Astrocyte of the spinal cord (primary cell): ENCODE data around the gene KREMEN2.

Experiments
- DNase-seq: peaks from one replicate; pipeline ENCODE4 v3.0.0; 2011; ENCODE audit warnings: low read depth, low spot score
- H3K4me3 ChIP-seq: 2 replicates; pipeline ENCODE4 v1.5.1; 2011; ENCODE audit warnings: low read depth, mild to moderate bottlenecking, low read length, moderate library complexity
- in situ Hi-C: cut with HindIII; loops from 2 replicates; pipeline ENCODE4 v1.10.0; 2017; ENCODE audit warnings: low sequenced_read_pairs
- TF ChIP-seq, protein P1 (sequence below): IDR thresholded peaks from 2 replicates; pipeline ENCODE4 v1.5.1; 2012; ENCODE audit warnings: low read depth, mild to moderate bottlenecking, low read length, inconsistent platforms

Gene KREMEN2, protein sequence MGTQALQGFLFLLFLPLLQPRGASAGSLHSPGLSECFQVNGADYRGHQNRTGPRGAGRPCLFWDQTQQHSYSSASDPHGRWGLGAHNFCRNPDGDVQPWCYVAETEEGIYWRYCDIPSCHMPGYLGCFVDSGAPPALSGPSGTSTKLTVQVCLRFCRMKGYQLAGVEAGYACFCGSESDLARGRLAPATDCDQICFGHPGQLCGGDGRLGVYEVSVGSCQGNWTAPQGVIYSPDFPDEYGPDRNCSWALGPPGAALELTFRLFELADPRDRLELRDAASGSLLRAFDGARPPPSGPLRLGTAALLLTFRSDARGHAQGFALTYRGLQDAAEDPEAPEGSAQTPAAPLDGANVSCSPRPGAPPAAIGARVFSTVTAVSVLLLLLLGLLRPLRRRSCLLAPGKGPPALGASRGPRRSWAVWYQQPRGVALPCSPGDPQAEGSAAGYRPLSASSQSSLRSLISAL

DNA sequence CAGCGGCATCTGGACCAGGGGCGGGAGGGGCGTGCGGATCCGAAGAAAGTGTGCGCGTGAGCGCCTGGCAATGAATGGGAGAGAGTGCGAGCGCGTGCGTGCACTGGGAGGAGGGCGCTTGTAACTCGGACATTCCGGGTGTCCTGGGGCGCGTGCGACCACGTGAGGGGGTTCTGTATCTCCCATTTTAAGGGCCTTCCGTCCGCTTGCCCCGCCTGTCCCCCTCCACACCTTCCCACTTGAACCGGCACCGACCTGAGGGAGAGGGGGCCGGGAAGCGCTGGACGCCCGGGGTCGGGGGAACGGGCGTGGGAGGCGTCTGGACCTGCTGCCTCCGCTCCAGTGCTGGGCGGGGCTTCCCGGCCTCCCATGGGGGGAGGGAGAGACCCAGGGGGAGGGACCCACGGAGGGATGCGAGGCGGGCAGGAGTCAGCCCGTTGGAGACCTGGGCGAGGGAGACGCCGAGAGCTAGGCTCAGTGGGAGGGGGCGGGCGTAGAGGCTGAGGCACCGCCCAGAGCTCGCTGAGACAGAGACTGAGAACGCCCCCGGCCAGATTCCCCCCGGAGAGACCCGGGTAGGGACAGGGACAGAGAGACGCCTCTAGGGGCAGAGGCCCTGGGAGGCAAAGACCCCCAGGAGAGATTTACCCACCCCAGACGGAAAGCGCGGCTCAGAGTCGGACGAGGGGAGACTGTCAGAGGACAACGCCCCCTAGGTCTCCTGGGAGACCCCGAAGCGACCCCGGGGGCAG, at the start of gene KREMEN2:
KREMEN2 (plus strand) TSS at position 553 of the 752 bp plus-strand sequence. CDS start 246 bp downstream, outside the sequence.
- DNase-seq = no peak
- H3K4me3 ChIP-seq = peak within 1 kb of the TSS; percentile 3
- TF ChIP-seq, protein P1, sequence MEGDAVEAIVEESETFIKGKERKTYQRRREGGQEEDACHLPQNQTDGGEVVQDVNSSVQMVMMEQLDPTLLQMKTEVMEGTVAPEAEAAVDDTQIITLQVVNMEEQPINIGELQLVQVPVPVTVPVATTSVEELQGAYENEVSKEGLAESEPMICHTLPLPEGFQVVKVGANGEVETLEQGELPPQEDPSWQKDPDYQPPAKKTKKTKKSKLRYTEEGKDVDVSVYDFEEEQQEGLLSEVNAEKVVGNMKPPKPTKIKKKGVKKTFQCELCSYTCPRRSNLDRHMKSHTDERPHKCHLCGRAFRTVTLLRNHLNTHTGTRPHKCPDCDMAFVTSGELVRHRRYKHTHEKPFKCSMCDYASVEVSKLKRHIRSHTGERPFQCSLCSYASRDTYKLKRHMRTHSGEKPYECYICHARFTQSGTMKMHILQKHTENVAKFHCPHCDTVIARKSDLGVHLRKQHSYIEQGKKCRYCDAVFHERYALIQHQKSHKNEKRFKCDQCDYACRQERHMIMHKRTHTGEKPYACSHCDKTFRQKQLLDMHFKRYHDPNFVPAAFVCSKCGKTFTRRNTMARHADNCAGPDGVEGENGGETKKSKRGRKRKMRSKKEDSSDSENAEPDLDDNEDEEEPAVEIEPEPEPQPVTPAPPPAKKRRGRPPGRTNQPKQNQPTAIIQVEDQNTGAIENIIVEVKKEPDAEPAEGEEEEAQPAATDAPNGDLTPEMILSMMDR = no peak
- in situ Hi-C loops = no loop called here

DNA sequence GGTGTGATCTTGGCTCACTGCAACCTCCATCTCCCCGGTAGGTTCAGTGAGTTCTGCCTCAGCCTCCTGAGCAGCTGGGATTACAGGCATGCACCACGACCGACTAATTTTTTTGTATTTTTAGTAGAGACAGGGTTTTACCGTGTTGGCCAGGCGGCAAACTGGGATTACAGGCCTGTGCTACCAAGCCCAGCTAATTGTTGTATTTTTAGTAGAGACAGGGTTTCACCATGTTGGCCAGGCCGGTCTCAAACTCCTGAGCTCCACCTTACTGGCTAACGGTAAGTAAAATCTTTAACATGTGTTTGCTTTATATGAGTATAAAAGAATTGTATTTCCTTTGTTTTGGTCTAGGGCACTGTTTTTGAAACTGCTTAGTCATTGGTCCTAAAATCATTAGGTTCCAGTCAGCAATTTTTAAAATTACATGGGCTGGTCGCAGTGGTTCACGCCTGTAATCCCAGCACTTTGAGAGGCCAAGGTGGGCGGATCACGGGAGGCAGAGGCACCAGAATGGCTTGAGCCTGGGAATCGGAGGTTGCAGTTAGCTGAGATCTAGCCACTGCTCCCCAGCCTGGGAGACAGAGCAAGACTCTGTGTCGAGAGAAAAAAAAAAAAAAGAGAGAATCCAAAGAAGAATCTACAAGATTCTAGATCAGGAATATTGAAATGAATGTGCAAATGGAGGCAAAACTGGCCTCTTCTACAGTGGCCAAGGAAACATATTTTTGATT, 48.7 kb upstream of the KREMEN2 start:
- TF ChIP-seq, protein P1 = no peak
- in situ Hi-C loops = no loop called here
- no peak overlapping the region for H3K4me3 ChIP-seq
- no peak for DNase-seq

DNA sequence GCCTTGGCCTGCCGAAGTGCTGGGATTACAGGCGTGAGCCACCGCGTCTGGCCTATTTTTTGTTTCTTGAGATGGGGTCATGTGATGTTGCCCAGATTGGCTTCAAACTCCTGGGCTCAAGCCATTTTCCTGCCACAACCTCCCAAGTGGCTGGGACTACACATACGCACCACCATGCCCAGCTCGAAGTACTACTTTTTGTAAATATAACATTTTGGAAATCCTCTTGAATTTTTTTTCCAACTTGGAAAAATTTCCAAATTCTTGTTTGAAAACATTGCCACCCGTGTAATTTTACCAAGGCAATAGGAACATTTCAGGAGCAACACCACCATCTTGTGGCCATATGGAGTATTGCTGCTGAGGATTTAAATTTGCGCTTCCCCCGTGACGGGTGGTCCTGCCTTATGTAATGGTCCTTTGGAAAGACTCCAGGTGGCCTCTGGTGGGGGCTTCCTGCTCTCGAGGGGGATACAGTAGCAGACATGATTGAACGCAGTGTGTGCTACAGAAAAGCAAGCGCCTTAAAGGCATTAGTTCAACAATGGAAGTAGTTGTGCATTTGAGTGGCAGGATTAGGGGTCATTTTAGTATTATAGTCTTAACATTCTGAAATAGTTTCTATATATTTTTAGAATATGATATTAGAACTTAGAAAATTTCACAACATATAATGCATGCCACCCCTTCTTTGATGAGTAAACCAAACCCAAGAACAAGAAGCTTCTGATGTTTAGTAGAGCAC, 44.4 kb upstream of the KREMEN2 start:
- TF ChIP-seq, protein P1 = peak; percentile 82
- no peak overlapping the region for H3K4me3 ChIP-seq

DNA sequence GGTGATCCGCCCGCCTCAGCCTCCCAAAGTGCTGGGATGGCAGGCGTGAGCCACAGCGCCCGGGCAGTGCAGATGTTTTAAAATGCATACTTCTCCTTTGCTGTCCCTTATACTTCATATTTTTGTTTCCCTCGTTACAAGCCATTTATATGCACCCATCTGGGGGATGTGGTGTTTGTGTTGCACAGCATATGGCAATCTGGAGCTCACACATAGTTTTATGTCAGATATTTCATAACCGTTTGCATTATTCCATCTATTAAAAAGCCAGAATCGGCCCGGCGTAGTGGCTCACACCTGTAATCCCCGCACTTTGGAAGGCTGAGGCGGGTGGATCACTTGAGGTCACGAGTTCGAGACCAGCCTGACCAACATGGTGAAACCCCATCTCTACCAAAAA, 40.6 kb upstream of the KREMEN2 start:
- in situ Hi-C loops = no loop called here
- no peak for DNase-seq
- no peak overlapping the region for H3K4me3 ChIP-seq
- TF ChIP-seq, protein P1 = no peak

More for the DNA sequence above, 44.4 kb upstream of the KREMEN2 start:
- in situ Hi-C loops = no loop called here
- peak; percentile 72 for DNase-seq

DNA sequence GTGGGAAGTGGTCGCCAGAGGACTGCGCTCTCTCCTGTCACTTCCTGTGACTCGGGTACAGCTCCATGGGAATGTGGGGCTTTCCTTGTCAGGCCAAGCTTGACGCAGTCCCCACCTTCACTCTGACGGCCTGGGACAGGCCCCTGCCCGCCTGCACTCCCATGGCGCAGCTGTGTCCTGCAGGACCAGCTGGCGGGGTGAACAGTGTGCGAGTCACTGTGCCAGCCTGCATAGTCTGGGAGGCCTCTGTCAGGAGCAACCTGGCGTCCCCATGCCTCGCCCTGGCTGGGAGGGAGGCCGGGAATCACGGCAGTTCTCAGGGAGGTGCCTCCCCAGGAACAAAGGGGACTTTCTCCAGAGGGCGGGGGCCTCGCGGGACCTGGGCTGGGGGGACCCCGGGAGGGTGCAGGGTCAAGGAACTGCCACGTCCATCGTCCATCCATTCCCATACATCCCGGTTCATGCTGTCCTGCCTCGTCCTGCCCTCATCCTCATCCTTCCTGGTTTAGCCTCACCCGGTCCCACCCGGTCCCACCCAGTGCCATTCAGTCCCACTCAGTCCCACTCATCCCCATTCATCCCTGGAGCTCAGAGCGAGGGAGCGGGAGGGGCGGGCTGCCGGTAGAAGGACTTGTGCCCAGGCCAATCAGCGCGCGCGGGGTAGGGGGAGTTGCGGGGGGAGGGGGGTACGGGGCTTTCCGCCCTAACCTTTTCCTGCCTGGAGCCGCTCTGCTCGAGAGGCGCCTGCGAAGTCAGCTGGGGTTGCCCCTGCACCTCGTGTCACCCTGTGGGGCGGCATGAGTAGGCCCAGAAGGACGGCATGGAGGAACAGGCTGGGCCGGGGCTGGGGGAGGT, 38.9 kb upstream of the KREMEN2 start:
- in situ Hi-C loops = no loop called here
- TF ChIP-seq, protein P1 = no peak
- no peak overlapping the region for H3K4me3 ChIP-seq

More for the DNA sequence above, 38.9 kb upstream of the KREMEN2 start:
- DNase-seq = no peak
